Liver (tissue), 9 donors: Measurements from ENCODE around the gene PODXL2. TPM values are rescaled to one million over a fixed set of nuclear protein-coding genes. Genes with fewer than 3 reads are reported as not detected.
A peak's percentile ranks its signal among the peaks of the same experiment; 100 is the strongest.

Source experiments
- DNase-seq: peaks from one replicate; pipeline ENCODE4 v3.0.0-alpha.2; 2017; ENCODE audit warnings: low spot score
- H3K27ac ChIP-seq, 2 donors: one replicate each; pipeline ENCODE4 v1.7.0; 2013; ENCODE audit warnings: inconsistent platforms in 2 of 2, low read length in 2 of 2, control low read depth in 1 of 2, low read depth in 1 of 2, mild to moderate bottlenecking in 1 of 2
- H3K27me3 ChIP-seq, 4 donors: one replicate each; pipeline versions ENCODE4 v1.6.1 to v1.7.0; 2013; ENCODE audit warnings: low read length in 3 of 4, inconsistent platforms in 1 of 4, mild to moderate bottlenecking in 1 of 4, moderate library complexity in 1 of 4; ENCODE audit not compliant: control insufficient read depth in 4 of 4, insufficient read depth in 4 of 4
- H3K36me3 ChIP-seq, 4 donors: one replicate each; pipeline versions ENCODE4 v1.6.1 to v1.7.0; 2013; ENCODE audit warnings: low read length in 3 of 4, mild to moderate bottlenecking in 3 of 4, low read depth in 1 of 4, moderate library complexity in 1 of 4; ENCODE audit not compliant: control insufficient read depth in 4 of 4, insufficient read depth in 3 of 4
- H3K4me1 ChIP-seq, 4 donors: one replicate each; pipeline versions ENCODE4 v1.6.1 to v1.7.0; 2013; ENCODE audit warnings: low read length in 3 of 4, mild to moderate bottlenecking in 3 of 4, moderate library complexity in 1 of 4; ENCODE audit not compliant: control insufficient read depth in 4 of 4, insufficient read depth in 4 of 4
- H3K4me3 ChIP-seq, 3 donors: one replicate each; pipeline versions ENCODE4 v1.6.1 to v1.7.0; 2013; ENCODE audit warnings: low read length in 3 of 3, control low read depth in 1 of 3, low read depth in 1 of 3, mild to moderate bottlenecking in 1 of 3
- H3K9ac ChIP-seq, 2 donors: one replicate each; pipeline ENCODE4 v1.7.0; 2013; ENCODE audit warnings: low read length in 2 of 2, mild to moderate bottlenecking in 2 of 2, moderate library complexity in 2 of 2, control low read depth in 1 of 2, low read depth in 1 of 2
- H3K9me3 ChIP-seq, 4 donors: one replicate each; pipeline versions ENCODE4 v1.6.1 to v1.7.0; 2013; ENCODE audit warnings: low read length in 3 of 4; ENCODE audit not compliant: control insufficient read depth in 4 of 4
- EGR1 ChIP-seq, 2 donors: IDR thresholded peaks; 2 replicates each; pipeline ENCODE4 v1.6.1; 2016 to 2018; ENCODE audit warnings: antibody characterized with exemption in 2 of 2, low read depth in 2 of 2
- FOXA1 ChIP-seq: IDR thresholded peaks from 2 replicates; pipeline ENCODE4 v1.6.1; 2016; ENCODE audit warnings: antibody characterized with exemption
- FOXA2 ChIP-seq: IDR thresholded peaks from 2 replicates; pipeline ENCODE4 v1.6.1; 2016; ENCODE audit warnings: antibody characterized with exemption
- GABPA ChIP-seq, 2 donors: IDR thresholded peaks in 1 of 2; conservative IDR thresholded peaks in 1 of 2; 2 replicates each; pipeline ENCODE4 v1.6.1; 2016; ENCODE audit warnings: antibody characterized with exemption in 2 of 2, mild to moderate bottlenecking in 1 of 2, moderate library complexity in 1 of 2
- HNF4A ChIP-seq, 2 donors: conservative IDR thresholded peaks; 2 replicates each; pipeline ENCODE4 v1.6.1; 2016; ENCODE audit warnings: antibody characterized with exemption in 2 of 2, mild to moderate bottlenecking in 2 of 2
- HNF4G ChIP-seq: IDR thresholded peaks from 2 replicates; pipeline ENCODE4 v1.6.1; 2016; ENCODE audit warnings: antibody characterized with exemption
- JUND ChIP-seq, 2 donors: IDR thresholded peaks; 2 replicates each; pipeline ENCODE4 v1.6.1; 2016; ENCODE audit warnings: antibody characterized with exemption in 2 of 2
- NR2F2 ChIP-seq: IDR thresholded peaks from 2 replicates; pipeline ENCODE4 v1.6.1; 2016; ENCODE audit warnings: antibody characterized with exemption
- RAD21 ChIP-seq, 2 donors: IDR thresholded peaks; 2 replicates each; pipeline ENCODE4 v1.6.1; 2016; ENCODE audit warnings: antibody characterized with exemption in 2 of 2, mild to moderate bottlenecking in 2 of 2
- RXRA ChIP-seq, 2 donors: IDR thresholded peaks; 2 replicates each; pipeline ENCODE4 v1.6.1; 2017 to 2018; ENCODE audit warnings: antibody characterized with exemption in 2 of 2, mild to moderate bottlenecking in 1 of 2
- SP1 ChIP-seq: IDR thresholded peaks from 2 replicates; pipeline ENCODE4 v1.6.1; 2018; ENCODE audit warnings: antibody characterized with exemption, mild to moderate bottlenecking
- TAF1 ChIP-seq: conservative IDR thresholded peaks from 2 replicates; pipeline ENCODE4 v1.6.1; 2016; ENCODE audit warnings: antibody characterized with exemption, mild to moderate bottlenecking
- YY1 ChIP-seq: IDR thresholded peaks from 2 replicates; pipeline ENCODE4 v1.6.1; 2016; ENCODE audit warnings: antibody characterized with exemption, mild to moderate bottlenecking
- WGBS: extraction: QIAGEN DNeasy Blood & Tissue Kit; methylation state at CpG from one replicate; pipeline ENCODE4 v1.1.7; 2013; 5-methylcytosine and 5-hydroxymethylcytosine counted together
- polyA plus RNA-seq, 2 donors: library from polyadenylated mRNA; stranded (reverse) in 1 of 2; unstranded in 1 of 2; fragments of 200-250 nt in 1 of 2; fragments of >200 nt in 1 of 2; fragmentation: Nextera tagmentation in 1 of 2; extraction: Ambion mirVana in 1 of 2; gene quantifications; one replicate each; pipeline versions ENCODE4 v1.2.1 to v1.2.3, GENCODE V29; 2013 to 2015
- total RNA-seq, 2 donors: library from RNA; depleted of rRNA; stranded (reverse); fragments of >200 nt; gene quantifications; one replicate each; pipeline ENCODE4 v1.2.3, GENCODE V29; 2014
- TF ChIP-seq, protein P1 (sequence below): IDR thresholded peaks from 2 replicates; pipeline ENCODE4 v1.6.1; 2016; ENCODE audit warnings: antibody characterized with exemption
- TF ChIP-seq, protein P2 (sequence below): fragments of 150-350 bp; IDR thresholded peaks from 2 replicates; pipeline ENCODE4 v1.5.1; 2017; ENCODE audit warnings: improper control_type of control experiment, low read depth, low read length; ENCODE audit not compliant: missing input control
- TF ChIP-seq, protein P3 (sequence below): IDR thresholded peaks from 2 replicates; pipeline ENCODE4 v1.6.1; 2016; ENCODE audit warnings: antibody characterized with exemption
- TF ChIP-seq, protein P4 (sequence below): IDR thresholded peaks from 2 replicates; pipeline ENCODE4 v1.6.1; 2016; ENCODE audit warnings: antibody characterized with exemption, mild to moderate bottlenecking
- TF ChIP-seq, protein P5 (sequence below): IDR thresholded peaks from 2 replicates; pipeline ENCODE4 v1.6.1; 2016; ENCODE audit warnings: antibody characterized with exemption
- donor health status: healthy.
- donor health status: healthy.
- donor health status: healthy.
- donor health status: healthy.
- donor health status: healthy.

The PODXL2 gene
- total and polyA plus RNA-seq, 4 donors = 0.47 to 1.4 (median 0.88) TPM

DNA sequence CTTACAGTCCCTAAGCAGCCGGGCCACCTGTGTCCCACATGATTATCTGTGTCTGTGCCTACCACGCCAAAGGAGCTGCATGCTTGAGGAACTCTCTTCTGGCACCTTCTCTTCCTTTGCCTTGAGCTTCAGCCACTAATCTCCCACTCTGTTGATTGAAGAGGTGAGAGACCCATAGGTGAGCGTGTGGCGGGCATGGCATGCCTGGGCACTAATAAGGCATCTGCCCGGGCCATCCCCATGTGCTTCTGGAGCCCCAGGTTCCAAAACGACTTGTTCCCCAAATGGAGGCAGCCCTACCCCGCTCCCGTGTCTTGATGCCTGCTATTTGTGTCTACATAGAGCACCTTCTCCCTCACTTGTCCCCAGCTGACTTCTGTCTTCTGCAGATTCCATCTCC is 17.7 kb upstream of the PODXL2 start:
- Histone ChIP-seq H3K36me3 (peaks cover 0 to 4% (median under 1%) of the 10 kb centered on the region in 4 donors), H3K9ac (no peak overlapping the region), H3K27me3 (no peaks in the 10 kb centered on the region), H3K9me3 (no peaks in the 10 kb centered on the region), H3K4me1 (peaks cover 5 to 14% (median 8%) of the 10 kb centered on the region in 4 donors), H3K4me3 (no peak overlapping the region), H3K27ac (no peak overlapping the region)
- WGBS = 94% methylated on average over 8 of the region's 8 CpGs
- no peak for DNase-seq
- TF ChIP-seq FOXA2 (no peak), RXRA (IDR thresholded peaks at IDR 0.05) (no peak)
- TF ChIP-seq, protein P1, sequence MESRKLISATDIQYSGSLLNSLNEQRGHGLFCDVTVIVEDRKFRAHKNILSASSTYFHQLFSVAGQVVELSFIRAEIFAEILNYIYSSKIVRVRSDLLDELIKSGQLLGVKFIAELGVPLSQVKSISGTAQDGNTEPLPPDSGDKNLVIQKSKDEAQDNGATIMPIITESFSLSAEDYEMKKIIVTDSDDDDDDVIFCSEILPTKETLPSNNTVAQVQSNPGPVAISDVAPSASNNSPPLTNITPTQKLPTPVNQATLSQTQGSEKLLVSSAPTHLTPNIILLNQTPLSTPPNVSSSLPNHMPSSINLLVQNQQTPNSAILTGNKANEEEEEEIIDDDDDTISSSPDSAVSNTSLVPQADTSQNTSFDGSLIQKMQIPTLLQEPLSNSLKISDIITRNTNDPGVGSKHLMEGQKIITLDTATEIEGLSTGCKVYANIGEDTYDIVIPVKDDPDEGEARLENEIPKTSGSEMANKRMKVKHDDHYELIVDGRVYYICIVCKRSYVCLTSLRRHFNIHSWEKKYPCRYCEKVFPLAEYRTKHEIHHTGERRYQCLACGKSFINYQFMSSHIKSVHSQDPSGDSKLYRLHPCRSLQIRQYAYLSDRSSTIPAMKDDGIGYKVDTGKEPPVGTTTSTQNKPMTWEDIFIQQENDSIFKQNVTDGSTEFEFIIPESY = no peak

DNA sequence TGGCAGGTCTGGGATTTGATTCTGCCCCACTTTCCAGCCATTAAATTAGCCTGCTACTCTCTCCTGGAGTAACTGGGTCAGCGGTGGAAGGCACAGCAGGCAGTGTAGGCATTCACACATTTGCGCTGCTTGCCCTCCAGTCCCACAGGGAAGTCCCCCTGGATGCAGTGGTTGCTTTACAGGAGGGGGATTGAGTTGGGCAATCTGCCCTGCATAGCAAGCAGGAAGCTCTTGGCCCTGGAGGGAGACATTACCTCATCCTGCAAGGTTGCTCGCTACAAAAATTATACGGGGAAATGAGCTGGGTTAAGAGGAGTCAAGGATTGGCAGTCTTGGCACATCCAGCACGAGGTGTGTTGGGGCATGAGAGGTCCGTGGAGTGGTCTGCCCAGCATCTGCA is 16.0 kb upstream of the PODXL2 start:
- no peak overlapping the region for H3K4me3 ChIP-seq
- peaks cover 5 to 14% (median 8%) of the 10 kb centered on the region in 4 donors for H3K4me1 ChIP-seq
- no peak for DNase-seq
- no peak overlapping the region for H3K27ac ChIP-seq
- WGBS = 69% methylated on average over 6 of the region's 6 CpGs
- no peaks in the 10 kb centered on the region for H3K27me3 ChIP-seq
- TF ChIP-seq YY1 = no peak
- TF ChIP-seq HNF4A (conservative IDR thresholded peaks at IDR 0.05) = no peak
- H3K9ac ChIP-seq = no peak overlapping the region
- no peaks in the 10 kb centered on the region for H3K9me3 ChIP-seq
- H3K36me3 ChIP-seq = peaks cover 0 to 3% (median under 1%) of the 10 kb centered on the region in 4 donors

DNA sequence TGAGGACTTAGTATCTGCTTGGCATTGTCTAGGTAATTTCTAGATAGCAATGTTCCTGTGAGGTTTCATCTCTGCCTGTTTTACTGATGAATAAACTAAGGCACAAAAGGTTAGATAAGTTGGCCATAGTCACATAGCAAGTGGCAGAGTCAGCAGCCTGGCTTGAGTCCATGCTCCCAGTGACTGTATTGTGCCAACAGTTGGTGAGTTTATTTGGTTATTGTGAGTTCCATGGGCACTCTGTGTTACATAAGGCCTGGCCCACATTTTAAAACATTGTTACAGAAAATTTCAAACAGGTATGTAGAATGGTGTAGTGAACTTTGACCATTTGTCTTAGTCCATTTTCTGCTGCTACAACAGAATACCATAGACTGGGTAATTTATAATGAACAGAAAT is 15.6 kb upstream of the PODXL2 start:
- H3K27ac ChIP-seq = no peak overlapping the region
- peaks cover 0 to 3% (median under 1%) of the 10 kb centered on the region in 4 donors for H3K36me3 ChIP-seq
- no peaks in the 10 kb centered on the region for H3K27me3 ChIP-seq
- no peak overlapping the region for H3K9ac ChIP-seq
- no peaks in the 10 kb centered on the region for H3K9me3 ChIP-seq
- DNase-seq = no peak
- H3K4me3 ChIP-seq = no peak overlapping the region
- no peak for TF ChIP-seq EGR1 (IDR thresholded peaks at IDR 0.05; ENCODE audit: low read depth in 2 of 2)
- TF ChIP-seq HNF4A (conservative IDR thresholded peaks at IDR 0.05) = peak; percentile 69 to 79
- TF ChIP-seq, protein P2, sequence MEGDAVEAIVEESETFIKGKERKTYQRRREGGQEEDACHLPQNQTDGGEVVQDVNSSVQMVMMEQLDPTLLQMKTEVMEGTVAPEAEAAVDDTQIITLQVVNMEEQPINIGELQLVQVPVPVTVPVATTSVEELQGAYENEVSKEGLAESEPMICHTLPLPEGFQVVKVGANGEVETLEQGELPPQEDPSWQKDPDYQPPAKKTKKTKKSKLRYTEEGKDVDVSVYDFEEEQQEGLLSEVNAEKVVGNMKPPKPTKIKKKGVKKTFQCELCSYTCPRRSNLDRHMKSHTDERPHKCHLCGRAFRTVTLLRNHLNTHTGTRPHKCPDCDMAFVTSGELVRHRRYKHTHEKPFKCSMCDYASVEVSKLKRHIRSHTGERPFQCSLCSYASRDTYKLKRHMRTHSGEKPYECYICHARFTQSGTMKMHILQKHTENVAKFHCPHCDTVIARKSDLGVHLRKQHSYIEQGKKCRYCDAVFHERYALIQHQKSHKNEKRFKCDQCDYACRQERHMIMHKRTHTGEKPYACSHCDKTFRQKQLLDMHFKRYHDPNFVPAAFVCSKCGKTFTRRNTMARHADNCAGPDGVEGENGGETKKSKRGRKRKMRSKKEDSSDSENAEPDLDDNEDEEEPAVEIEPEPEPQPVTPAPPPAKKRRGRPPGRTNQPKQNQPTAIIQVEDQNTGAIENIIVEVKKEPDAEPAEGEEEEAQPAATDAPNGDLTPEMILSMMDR = no peak
- TF ChIP-seq, protein P3, sequence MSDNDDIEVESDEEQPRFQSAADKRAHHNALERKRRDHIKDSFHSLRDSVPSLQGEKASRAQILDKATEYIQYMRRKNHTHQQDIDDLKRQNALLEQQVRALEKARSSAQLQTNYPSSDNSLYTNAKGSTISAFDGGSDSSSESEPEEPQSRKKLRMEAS = no peak
- TF ChIP-seq RXRA (IDR thresholded peaks at IDR 0.05) = peak; percentile 71 to 80
- TF ChIP-seq NR2F2 = no peak
- TF ChIP-seq FOXA1 = no peak
- no peak for TF ChIP-seq RAD21 (IDR thresholded peaks at IDR 0.05)
- TF ChIP-seq, protein P4, sequence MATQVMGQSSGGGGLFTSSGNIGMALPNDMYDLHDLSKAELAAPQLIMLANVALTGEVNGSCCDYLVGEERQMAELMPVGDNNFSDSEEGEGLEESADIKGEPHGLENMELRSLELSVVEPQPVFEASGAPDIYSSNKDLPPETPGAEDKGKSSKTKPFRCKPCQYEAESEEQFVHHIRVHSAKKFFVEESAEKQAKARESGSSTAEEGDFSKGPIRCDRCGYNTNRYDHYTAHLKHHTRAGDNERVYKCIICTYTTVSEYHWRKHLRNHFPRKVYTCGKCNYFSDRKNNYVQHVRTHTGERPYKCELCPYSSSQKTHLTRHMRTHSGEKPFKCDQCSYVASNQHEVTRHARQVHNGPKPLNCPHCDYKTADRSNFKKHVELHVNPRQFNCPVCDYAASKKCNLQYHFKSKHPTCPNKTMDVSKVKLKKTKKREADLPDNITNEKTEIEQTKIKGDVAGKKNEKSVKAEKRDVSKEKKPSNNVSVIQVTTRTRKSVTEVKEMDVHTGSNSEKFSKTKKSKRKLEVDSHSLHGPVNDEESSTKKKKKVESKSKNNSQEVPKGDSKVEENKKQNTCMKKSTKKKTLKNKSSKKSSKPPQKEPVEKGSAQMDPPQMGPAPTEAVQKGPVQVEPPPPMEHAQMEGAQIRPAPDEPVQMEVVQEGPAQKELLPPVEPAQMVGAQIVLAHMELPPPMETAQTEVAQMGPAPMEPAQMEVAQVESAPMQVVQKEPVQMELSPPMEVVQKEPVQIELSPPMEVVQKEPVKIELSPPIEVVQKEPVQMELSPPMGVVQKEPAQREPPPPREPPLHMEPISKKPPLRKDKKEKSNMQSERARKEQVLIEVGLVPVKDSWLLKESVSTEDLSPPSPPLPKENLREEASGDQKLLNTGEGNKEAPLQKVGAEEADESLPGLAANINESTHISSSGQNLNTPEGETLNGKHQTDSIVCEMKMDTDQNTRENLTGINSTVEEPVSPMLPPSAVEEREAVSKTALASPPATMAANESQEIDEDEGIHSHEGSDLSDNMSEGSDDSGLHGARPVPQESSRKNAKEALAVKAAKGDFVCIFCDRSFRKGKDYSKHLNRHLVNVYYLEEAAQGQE = peak; percentile 36
- no peak for TF ChIP-seq TAF1
- TF ChIP-seq SP1 = peak; percentile 62
- TF ChIP-seq JUND (IDR thresholded peaks at IDR 0.05) = no peak
- no peak for TF ChIP-seq GABPA (IDR thresholded peaks at IDR 0.05 in 1 of 2, conservative IDR thresholded peaks at IDR 0.05 in 1 of 2)
- peak; percentile 30 for TF ChIP-seq FOXA2
- TF ChIP-seq, protein P1 = no peak
- TF ChIP-seq HNF4G = peak; percentile 25
- TF ChIP-seq, protein P5, sequence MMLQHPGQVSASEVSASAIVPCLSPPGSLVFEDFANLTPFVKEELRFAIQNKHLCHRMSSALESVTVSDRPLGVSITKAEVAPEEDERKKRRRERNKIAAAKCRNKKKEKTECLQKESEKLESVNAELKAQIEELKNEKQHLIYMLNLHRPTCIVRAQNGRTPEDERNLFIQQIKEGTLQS = no peak
- peak; percentile 76 for TF ChIP-seq YY1
- peaks cover 5 to 14% (median 8%) of the 10 kb centered on the region in 4 donors for H3K4me1 ChIP-seq
